Left ventricle myocardium inferior (tissue), 1 donor: ENCODE data around the gene PAQR3. TPM values are rescaled to one million over a fixed set of nuclear protein-coding genes. Genes with fewer than 3 reads are reported as not detected.
A peak's percentile ranks its signal among the peaks of the same experiment; 100 is the strongest.

ENCODE experiments used
- DNase-seq: peaks from one replicate; pipeline ENCODE4 v3.0.0-alpha.2; 2020
- H3K27ac ChIP-seq: fragments of 200-600 bp; replicated peaks from 2 replicates; pipeline ENCODE4 v1.8.0; 2021
- H3K27me3 ChIP-seq: fragments of 200-600 bp; 2 replicates; pipeline ENCODE4 v1.8.0; 2021; ENCODE audit warnings: low read depth
- H3K36me3 ChIP-seq: fragments of 200-600 bp; 2 replicates; pipeline ENCODE4 v1.8.0; 2021
- H3K4me1 ChIP-seq: fragments of 200-600 bp; 2 replicates; pipeline ENCODE4 v1.8.0; 2021
- H3K4me3 ChIP-seq: fragments of 200-600 bp; 2 replicates; pipeline ENCODE4 v1.8.0; 2021; ENCODE audit warnings: mild to moderate bottlenecking, moderate library complexity
- H3K9me3 ChIP-seq: fragments of 200-600 bp; replicated peaks from 2 replicates; pipeline ENCODE4 v1.8.0; 2021
- intact Hi-C: fragments of 100-400 bp; cut with micrococcal nuclease; formaldehyde crosslinking; loops from one replicate; pipeline ENCODE4 v1.11.0; 2022
- total RNA-seq: library from RNA; stranded (reverse); fragmentation: NEBNext Ultra II Directional; extraction: Animal tissue kit (Norgen Biotek cat#: 25700); gene quantifications from one replicate; pipeline ENCODE4 v1.2.1, GENCODE V29; 2021
- TF ChIP-seq, protein P1 (sequence below): fragments of 200-600 bp; IDR thresholded peaks from 2 replicates; pipeline ENCODE4 v1.8.0; 2021; ENCODE audit warnings: antibody characterized with exemption, mild to moderate bottlenecking, borderline replicate concordance
- donor health status: DM: no; HTN: yes; CAD: no; lungs with severe emphysema.

PAQR3 gene
- total RNA-seq, 1 donor from 2014 or later, result 9.8 TPM

DNA sequence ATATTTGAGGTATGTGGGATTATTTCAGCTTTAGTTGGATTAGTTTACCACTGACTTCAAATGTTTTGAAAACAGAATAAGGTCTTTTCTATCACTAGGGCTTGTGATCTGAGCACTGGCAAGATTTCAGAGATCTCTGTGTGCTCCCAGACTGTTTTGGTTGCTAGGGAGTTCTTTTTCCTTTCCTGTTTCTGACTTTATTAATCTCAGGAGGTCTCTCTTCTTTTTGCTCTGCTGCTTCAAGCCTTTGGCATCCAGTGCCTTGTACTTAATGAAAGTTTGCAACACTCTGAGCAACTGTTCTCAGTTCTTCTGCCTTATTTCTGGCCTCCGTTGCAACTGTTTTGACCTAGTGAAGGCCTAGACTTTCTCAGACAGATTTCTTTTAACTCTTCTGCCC is 32.1 kb upstream of the PAQR3 start:
- H3K4me3 ChIP-seq, result peak overlapping the region; percentile 8

GRCh38 chr4:78962597-78963115 is 23.4 kb upstream of the PAQR3 start:
- TF ChIP-seq, protein P1, sequence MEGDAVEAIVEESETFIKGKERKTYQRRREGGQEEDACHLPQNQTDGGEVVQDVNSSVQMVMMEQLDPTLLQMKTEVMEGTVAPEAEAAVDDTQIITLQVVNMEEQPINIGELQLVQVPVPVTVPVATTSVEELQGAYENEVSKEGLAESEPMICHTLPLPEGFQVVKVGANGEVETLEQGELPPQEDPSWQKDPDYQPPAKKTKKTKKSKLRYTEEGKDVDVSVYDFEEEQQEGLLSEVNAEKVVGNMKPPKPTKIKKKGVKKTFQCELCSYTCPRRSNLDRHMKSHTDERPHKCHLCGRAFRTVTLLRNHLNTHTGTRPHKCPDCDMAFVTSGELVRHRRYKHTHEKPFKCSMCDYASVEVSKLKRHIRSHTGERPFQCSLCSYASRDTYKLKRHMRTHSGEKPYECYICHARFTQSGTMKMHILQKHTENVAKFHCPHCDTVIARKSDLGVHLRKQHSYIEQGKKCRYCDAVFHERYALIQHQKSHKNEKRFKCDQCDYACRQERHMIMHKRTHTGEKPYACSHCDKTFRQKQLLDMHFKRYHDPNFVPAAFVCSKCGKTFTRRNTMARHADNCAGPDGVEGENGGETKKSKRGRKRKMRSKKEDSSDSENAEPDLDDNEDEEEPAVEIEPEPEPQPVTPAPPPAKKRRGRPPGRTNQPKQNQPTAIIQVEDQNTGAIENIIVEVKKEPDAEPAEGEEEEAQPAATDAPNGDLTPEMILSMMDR, result no peak
- intact Hi-C loops, result no loop called here
- no peaks in the 10 kb centered on the region for H3K4me1 ChIP-seq
- no peak for DNase-seq
- H3K36me3 ChIP-seq, result no peaks in the 10 kb centered on the region
- H3K9me3 ChIP-seq, result peaks cover 8% of the 10 kb centered on the region
- peak overlapping the region; percentile 47 for H3K27ac ChIP-seq
- H3K4me3 ChIP-seq, result no peak overlapping the region
- no peaks in the 10 kb centered on the region for H3K27me3 ChIP-seq

More for the DNA sequence above, 32.1 kb upstream of the PAQR3 start:
- Histone ChIP-seq H3K27me3 (no peaks in the 10 kb centered on the region), H3K4me1 (peaks cover 6% of the 10 kb centered on the region), H3K9me3 (no peaks in the 10 kb centered on the region), H3K36me3 (no peaks in the 10 kb centered on the region), H3K27ac (peak overlapping the region; percentile 69)
- TF ChIP-seq, protein P1, result no peak
- no peak for DNase-seq
- intact Hi-C loops, result no loop called here

- TF ChIP-seq, protein P1, result no peak
- intact Hi-C loops, result no loop called here
- Histone ChIP-seq H3K9me3 (peaks cover 8% of the 10 kb centered on the region), H3K27ac (no peak overlapping the region), H3K36me3 (no peaks in the 10 kb centered on the region), H3K4me3 (no peak overlapping the region), H3K4me1 (no peaks in the 10 kb centered on the region), H3K27me3 (no peaks in the 10 kb centered on the region)
- DNase-seq, result no peak
These were observed 21.7 kb upstream of the PAQR3 start for GRCh38 chr4:78960926-78961325.

- intact Hi-C loops, result loop anchor here (10.0 kb wide), 1 partner anchor 1258 kb away; no protein-coding TSS in a partner anchor
- Histone ChIP-seq H3K9me3 (no peaks in the 10 kb centered on the region), H3K4me3 (no peak overlapping the region), H3K4me1 (no peaks in the 10 kb centered on the region), H3K27me3 (no peaks in the 10 kb centered on the region), H3K27ac (no peak overlapping the region), H3K36me3 (no peaks in the 10 kb centered on the region)
- TF ChIP-seq, protein P1, result no peak
- no peak for DNase-seq
These were observed 17.7 kb upstream of the PAQR3 start for GRCh38 chr4:78956975-78957374.

DNA sequence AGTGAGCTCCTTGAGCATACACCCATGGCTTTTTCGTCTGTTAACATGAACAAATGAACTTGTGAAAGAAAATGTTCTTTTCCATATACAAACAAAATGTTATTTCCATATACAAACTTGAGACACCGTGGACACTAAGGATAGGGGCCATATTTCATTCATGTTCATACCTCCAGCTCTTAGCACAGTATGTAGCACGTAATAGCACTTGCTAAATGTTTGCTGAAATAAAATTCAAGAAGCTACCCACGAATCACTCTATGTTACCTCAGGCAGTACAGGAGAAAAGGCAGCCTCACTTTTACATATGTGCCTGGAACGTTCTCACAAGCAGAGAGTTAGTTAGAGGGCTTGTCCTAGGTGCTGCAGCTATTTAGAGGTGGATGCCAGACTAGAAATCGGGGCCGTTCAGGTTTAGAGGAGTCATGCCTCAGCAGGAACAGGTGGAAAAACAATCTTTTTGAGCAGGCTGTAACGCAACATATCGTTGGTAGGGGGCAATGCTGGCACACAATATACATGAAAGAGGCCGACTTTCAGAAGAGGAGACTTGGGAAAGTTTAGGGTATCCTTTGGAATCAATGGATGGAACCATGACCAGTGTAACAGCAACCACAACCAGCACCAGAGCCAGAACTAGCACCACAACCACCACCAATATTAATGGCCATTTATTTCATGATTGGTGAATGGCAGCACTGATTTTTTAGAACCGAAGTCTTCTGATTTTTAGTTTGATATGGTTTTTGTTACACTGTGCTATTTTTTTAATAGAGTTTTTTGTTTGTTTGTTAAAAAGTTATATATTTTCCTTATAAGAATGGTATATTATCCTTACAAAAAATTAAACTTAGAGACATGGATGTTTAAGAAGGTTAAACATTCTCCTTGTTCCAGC is 14.8 kb upstream of the PAQR3 start:
- no peaks in the 10 kb centered on the region for H3K27me3 ChIP-seq
- H3K36me3 ChIP-seq, result no peaks in the 10 kb centered on the region
- no peak overlapping the region for H3K4me3 ChIP-seq
- no peaks in the 10 kb centered on the region for H3K9me3 ChIP-seq
- no peak overlapping the region for H3K27ac ChIP-seq
- intact Hi-C loops, result loop anchor here (10.0 kb wide), 1 partner anchor 1261 kb away; no protein-coding TSS in a partner anchor
- H3K4me1 ChIP-seq, result no peaks in the 10 kb centered on the region
- TF ChIP-seq, protein P1, result peak; percentile 36
- DNase-seq, result no peak
